Measurements from ENCODE around the gene SPSB2.
"Not testable (repeated sequence)": the region's sequence is repeated elsewhere in the genome, so short reads cannot be mapped to it uniquely, and the experiment has no call there.

Gene SPSB2

DNA sequence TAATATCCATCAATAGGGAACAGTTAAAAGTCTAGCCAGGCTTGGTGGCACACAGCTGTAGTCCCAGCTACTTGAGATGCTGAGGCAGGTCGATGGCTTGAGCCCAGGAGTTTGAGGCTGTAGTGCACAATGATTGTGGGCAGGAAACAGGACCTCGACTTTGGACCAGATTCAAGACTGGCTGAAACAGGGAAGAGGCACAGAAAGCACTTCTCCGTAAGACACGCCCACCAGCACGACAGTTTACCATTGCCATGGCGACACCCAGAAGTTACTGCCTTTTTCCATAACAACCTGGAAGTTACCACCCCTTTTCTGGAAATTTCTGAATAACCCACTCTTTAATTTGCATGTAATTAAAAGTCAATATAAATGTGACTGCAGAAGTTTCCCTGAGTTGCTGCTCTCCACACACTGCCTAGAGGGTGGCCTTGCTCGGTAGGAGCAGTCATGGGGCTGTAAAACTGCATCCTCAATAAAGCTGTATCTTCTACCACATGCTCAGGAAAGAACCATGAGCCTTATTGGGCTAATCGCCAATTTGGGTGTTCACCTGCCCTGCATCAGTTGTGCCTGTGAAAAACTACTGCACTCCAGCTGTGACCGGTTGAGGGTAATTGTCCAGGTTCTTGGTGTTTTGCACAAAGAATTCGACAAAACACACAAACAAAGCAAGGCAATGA lies 26.9 kb upstream of the SPSB2 start:
- DNase-seq: no peak

GRCh38 chr12:6899427-6899826 lies 26.3 kb upstream of the SPSB2 start:
- no peak for DNase-seq

GRCh38 chr12:6896846-6897435 lies 23.8 kb upstream of the SPSB2 start:
- DNase-seq: no peak

DNA sequence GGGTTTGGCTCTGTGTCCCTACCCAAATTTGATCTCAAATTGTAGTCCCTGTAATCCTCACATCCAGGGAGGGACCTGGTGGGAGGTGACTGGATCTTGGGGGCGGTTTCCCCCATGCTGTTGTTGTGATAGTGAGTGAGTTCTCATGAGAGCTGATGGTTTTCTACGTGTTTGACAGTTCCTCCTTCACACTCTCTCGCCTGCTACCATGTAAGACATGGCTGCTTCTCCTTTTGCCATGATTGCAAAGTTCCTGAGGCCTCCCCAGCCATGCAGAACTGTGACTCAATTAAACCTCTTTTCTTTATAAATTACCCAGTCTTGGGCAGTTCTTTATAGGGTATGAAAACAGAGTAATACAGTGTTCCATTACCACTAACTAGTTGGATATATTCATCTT lies 21.2 kb upstream of the SPSB2 start:
- no peak for DNase-seq

DNA sequence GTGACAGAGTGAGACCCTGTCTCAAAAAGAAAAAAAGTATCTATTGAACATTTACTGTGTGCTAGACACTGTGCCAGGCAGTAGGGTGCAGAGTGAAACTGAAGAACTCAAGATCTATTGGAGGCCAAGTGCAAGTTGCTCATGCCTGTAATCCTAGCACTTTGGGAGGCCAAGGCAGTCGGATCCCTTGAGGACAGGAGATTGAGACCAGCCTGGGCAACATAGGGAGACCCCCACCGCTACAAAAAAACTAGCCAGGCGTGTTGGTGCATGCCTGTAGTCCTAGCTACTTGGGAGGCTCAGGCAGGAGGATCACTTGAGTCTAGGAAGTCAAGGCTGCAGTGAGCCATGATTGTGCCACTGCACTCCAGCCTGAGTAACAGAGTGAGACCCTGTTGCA lies 19.6 kb upstream of the SPSB2 start:
- not testable (repeated sequence) for DNase-seq

GRCh38 chr12:6891646-6892001 lies 18.5 kb upstream of the SPSB2 start:
- DNase-seq: no peak

DNA sequence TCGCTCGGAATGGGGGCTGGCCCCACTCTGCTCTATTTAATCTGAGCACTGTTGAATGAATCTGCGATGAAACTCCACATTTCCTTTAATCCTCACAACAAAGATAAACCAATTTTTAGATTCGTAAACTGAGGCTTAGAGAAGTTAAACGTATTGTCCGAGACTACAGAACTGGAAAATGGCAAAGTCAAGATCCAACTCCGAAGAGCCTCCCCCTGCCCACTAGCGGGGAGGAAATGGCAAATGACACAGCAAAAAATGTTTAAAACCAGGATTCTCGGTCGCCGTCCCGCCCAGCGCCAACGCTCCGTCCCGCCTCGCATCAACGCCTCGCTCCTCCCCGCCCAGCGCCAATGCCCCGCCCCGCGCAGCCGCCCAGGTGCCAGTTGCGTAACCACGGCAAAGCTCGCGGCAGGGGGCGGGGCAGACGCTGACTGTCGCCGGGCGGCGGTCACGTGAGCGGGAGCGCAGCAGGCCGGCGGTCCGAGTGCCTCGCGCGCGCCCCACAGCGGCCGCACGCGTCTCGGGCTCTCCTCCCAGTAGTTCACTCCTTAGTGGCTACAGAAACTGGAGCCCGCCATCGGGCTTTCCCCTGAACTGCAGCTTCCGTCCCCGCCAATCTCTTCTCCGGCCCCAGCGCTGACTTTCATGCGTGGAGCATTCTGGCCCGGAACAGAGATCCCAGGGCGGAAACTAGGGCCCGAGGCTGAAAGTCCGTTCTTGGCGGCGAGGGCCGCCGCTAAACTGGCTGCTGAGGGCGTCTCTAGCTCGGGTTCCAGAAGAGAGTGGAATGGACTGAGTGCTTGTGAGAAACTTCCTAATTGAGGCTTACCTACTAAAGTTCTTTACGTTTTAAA lies 17.9 kb upstream of the SPSB2 start:
- peak; percentile 97 for DNase-seq

- not testable (repeated sequence) for DNase-seq
Observed at GRCh38 chr12:6889775-6890573, 16.9 kb upstream of the SPSB2 start.

DNA sequence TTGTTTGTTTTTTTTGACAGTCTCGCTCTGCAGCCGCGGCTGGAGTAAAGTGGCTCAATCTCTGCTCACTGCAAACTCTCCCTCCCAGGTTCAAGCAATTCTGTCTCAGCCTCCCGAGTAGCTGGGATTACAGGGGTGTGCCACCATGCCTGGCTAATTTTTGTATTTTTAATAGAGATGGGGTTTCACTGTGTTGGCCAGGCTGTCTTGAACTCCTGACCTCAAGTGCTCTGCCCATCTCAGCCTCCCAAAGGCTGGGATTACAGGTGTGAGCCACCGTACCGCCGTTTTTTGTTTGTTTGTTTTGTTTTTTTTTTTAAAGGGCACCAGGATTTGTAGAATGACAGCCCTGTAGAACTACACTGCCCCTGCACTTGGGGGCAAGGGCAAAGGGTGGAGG lies 15.7 kb upstream of the SPSB2 start:
- DNase-seq: not testable (repeated sequence)

- no peak for DNase-seq
Observed at GRCh38 chr12:6888360-6888759, 15.3 kb upstream of the SPSB2 start.

- DNase-seq: no peak
Observed at GRCh38 chr12:6887460-6887859, 14.4 kb upstream of the SPSB2 start.

DNA sequence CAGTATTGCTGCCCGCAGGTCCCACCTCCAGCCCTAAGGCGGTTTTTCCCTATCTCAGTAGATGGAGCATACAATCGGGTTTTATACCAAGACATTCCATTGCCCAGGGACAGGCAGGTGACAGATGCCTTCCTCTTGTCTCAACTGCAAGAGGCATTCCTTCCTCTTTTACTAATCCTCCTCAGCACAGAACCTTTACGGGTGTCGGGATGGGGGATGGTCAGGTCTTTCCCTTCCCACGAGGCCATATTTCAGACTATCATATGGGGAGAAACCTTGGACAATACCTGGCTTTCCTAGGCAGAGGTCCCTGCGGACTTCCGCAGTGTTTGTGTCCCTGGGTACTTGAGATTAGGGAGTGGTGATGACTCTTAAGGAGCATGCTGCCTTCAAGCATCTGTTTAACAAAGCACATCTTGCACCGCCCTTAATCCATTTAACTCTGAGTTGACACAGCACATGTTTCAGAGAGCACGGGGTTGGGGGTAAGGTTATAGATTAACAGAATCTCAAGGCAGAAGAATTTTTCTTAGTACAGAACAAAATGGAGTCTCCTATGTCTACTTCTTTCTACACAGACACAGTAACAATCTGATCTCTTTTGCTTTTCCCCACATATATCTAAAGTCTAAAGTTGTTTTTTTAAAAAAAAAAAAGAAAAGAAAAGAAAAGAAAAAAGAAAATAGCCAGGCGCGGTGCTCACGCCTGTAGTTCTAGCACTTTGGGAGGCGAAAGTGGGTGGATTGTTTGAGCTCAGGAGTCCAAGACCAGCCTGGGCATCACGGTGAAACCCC lies 13.3 kb upstream of the SPSB2 start:
- DNase-seq: not testable (repeated sequence)

GRCh38 chr12:6884539-6884938 lies 11.4 kb upstream of the SPSB2 start:
- DNase-seq: no peak

- DNase-seq: no peak
Observed at GRCh38 chr12:6883683-6884082, 10.6 kb upstream of the SPSB2 start.

- no peak for DNase-seq
Observed at GRCh38 chr12:6883252-6883651, 10.1 kb upstream of the SPSB2 start.

- not testable (repeated sequence) for DNase-seq
Observed at GRCh38 chr12:6879824-6880223, 6.7 kb upstream of the SPSB2 start.

DNA sequence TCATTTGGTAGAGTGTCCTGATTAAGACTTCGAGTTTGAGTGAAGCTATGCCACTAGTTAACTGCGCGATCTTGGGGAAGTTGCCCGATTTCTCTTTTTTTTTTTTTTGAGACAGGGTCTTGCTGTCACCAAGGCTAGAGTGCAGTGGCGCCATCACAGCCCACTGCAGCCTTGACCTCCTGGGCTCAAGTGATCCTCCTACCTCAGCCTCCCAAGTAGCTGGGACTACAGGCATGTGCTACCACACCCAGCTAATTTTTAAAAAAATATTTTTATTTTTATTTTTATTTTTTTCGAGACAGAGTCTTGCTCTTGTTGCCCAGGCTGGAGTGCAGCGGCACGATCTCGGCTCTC lies 889 bp upstream of the SPSB2 start:
- DNase-seq: not testable (repeated sequence)

DNA sequence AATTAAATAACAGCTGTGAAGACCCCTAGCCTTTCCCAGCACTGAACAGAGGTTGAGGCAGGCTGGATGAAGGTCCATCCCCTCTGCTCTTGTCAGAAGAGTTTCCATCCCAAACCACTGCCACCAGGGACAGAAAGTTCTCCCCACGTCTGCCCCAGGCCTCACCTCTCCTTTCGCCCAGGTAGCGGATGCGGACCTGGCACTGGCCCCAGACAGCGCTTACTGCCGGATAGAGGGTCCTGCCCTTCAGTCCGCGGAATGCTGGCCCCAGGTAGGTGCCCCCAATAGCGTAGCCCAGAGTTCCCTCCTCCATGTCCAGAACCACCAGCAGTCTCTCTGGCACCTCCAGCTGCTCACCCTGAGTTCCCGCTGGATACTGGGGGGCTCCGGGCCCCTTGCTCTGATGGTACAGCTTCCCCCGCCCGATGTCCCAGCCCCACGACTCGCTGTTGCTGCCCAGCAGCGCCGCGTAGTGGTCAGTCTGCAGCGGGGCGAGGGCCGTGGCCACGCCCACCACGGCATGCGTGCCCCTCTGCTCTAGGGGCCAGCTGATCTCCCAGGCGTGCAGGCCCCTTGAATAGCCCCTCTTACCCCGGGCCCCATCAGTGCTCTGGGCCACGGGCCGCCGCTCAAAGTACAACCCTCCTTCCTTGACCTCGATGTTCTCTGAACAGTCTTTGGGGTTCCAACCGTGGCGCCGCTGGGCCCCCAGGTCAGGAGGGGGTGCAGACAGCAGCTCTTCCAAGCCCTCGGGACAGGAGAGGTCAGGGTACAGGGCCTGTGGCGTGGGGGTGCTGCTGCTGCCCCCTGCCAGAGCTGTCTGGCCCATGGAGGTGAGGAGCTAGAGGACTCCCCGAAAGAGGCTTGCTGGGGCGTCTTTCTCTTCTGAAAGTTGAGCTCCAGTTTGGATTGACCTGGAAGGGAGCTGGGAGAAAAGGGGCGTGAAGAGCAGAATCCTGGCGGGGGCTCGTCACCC lies 742 bp downstream of the SPSB2 start:
- DNase-seq: peak; percentile 61

DNA sequence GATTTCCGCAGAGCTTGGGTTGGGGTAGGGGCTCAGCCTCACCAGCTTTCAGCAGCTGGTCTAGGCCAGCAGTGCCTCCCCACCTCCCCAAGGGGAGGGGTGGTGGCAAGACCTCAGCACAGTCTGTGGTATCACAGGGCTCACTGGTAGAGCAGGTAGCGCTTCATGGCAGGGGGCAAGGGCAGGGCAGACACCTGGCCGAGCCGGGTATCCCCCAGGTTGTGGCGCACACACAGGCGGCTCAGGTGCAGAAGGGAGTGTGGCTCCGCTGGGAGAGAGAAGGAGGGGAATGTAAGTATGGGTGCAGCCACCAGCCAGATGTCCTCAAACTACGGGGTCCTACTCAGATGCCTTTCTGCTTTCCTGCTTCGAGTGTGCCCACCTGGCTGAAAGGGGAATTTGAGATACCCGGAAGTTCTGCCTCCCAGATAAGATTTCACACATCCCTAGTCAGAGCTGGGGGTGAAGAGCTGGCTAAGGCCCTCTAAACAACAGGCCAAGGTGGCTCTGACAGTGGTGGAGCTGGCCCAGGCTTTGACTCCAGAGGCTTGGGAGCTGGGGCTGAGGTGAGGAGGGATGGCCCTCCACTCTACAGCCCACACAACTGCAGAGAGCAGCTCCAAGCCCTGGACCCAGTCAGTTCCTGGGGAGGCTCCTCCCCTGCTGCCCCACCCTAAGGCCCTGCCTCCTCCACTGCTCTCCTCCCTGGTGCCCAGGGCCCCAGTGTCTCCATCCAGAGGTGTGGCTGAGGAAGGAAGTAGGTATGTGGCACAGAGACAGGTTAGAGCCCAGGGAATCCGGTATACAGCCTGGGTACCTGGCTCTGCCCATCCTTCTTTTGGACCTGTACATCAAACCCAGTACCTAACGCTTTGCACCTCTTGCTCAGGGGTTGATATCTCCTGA lies 1.8 kb downstream of the SPSB2 start:
- DNase-seq: no peak

DNA sequence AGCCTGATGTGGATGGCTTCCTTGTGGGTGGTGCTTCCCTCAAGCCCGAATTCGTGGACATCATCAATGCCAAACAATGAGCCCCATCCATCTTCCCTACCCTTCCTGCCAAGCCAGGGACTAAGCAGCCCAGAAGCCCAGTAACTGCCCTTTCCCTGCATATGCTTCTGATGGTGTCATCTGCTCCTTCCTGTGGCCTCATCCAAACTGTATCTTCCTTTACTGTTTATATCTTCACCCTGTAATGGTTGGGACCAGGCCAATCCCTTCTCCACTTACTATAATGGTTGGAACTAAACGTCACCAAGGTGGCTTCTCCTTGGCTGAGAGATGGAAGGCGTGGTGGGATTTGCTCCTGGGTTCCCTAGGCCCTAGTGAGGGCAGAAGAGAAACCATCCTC lies 2.8 kb downstream of the SPSB2 start:
- not testable (repeated sequence) for DNase-seq
